Suppressor macrophage (primary cell): ENCODE data around the gene GRIK3.

ENCODE experiments used
- DNase-seq, 4 experiments: peaks; one replicate each; pipeline ENCODE4 v3.0.0-alpha.2; 2020 to 2022

GRIK3 gene

DNA sequence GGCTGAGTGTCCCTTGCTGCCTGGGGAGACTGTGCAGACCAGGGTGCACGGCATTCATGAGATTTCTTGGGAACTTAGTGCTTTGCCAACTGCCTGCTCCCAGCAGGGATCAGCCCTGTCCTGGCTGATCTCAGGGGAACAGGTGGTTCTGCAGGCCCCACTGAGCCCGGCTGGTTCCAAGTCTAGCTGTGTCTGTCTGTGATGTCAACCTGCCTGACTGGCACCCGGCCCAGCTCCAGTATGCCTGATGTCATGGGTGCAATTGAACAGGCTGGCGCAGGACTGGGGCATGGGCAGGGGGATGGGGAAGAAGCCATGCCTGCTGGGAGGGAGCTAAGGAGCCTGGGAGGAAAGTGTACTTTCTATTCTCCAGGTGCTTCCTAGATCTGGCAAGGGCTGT, 227.1 kb downstream of the GRIK3 start:
- DNase-seq, result no peak

- DNase-seq, result no peak
Measured at GRCh38 chr1:36805979-36806640, 228.2 kb downstream of the GRIK3 start.

DNA sequence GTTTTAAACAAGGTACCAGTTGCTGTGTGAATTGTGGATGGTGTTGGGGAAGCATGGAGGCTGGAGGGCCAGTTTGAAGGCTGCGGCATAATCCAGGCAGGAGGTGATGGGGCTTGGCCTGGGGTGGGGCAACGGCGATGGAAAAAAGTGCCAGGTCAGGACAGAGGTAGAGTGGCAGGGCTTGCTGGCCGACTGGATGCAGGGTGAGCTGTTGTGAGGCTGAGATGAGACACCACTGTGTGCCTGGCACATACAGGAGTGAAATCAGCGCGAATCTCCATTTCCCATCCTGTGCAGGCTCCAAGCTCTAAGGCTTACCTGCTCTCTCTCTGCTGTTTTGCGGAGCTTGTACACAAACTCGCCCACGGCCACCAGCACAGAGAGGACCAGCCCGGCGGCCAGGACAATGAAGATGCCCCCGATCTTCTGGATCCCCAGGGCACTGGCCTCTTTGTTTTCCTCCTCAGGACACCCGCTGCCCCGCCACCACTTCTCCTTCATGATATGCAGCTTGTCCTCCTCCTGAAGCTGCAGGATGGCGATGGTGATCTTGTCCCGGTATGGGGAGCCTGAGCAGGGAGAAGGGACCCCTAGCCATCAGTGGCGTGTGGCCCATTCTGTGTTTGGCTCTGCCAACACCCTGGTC, 229.5 kb downstream of the GRIK3 start:
- DNase-seq, result no peak

GRCh38 chr1:36803868-36804570, 230.3 kb downstream of the GRIK3 start:
- DNase-seq, result no peak

DNA sequence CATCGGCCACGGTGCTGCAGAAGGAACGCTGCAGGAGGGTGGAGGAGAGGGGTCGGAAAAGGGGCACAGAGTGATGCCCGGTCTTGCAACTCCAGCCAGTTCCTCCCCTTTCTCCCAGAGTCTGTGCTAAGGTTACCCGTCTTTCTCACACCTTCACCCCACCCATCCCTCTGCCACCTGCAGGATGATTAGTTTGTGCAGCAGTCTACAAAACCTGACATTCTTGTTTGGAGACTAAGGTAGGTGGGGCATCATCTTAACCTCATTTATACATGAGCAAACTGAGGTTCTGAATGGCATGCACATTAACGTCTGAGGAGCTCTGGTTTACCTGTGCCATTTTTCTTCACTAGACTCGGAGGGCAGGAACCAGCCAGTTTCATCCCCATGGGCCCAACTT, 232.3 kb downstream of the GRIK3 start:
- no peak for DNase-seq

DNA sequence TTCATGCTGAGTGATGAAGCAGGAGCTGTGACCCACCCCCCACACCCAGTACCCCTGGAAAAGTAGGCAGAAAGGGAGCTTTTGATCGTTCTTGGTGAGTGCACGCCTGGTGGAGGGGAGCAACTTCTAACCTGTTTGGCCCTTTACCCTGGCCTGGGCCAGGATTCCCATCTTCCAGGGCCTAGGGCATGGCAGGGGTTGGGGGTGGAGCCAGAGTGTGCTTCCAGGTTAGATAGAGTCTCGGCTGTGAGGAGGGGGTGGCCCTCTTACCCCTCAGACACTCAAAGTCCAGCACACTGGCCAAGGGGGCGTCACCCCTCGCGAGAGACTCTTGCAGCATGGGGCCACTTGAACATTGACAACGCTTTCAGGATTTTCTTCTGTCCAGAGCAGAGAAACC, 236.6 kb downstream of the GRIK3 start:
- no peak for DNase-seq

- DNase-seq, result no peak
Measured at GRCh38 chr1:36796733-36797132, 237.6 kb downstream of the GRIK3 start.

GRCh38 chr1:36796106-36796590, 238.2 kb downstream of the GRIK3 start:
- no peak for DNase-seq

DNA sequence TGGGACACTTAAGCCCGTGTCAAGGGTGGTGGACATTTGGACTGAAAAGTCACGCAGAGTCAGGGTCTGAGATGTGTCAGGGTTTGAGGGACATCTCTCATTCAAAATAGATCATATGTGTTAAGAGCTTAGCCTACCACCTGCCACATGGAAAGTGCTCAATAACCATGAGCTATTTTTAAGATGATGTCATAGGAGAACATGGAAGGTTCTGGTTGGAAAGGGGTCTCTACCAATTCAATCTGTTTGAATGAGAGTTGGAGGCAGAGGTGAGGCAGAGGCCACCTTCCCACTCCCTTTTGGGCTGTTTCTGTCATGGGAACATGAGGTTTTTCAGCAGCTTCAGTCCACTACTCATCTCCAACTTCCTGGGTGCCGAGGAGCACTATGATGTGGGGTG, 239.9 kb downstream of the GRIK3 start:
- DNase-seq, result no peak

- DNase-seq, result no peak
Measured at GRCh38 chr1:36793452-36793851, 240.9 kb downstream of the GRIK3 start.

- DNase-seq, result no peak
Measured at GRCh38 chr1:36792292-36792691, 242.0 kb downstream of the GRIK3 start.

- DNase-seq, result no peak
Measured at GRCh38 chr1:36790191-36790590, 244.1 kb downstream of the GRIK3 start.

DNA sequence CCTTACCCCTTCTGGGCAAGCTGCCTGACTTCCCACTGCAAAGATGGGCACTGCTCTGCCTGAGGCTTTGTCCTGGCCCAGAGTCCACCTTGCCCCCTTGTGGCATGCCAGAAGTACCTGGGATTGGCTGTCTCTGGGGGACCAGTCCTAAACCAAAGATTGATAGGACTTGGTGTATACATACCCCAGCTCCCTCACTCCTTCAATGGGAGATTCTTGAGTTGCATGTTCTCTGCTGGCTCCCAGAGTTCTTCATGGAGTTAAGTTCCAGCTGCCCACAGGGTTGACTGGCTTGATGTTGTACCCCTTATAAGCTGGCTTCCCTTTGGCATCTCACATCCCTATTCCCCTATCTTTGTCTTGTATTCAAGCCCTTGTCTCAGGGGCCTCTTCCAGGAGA, 244.8 kb downstream of the GRIK3 start:
- no peak for DNase-seq

DNA sequence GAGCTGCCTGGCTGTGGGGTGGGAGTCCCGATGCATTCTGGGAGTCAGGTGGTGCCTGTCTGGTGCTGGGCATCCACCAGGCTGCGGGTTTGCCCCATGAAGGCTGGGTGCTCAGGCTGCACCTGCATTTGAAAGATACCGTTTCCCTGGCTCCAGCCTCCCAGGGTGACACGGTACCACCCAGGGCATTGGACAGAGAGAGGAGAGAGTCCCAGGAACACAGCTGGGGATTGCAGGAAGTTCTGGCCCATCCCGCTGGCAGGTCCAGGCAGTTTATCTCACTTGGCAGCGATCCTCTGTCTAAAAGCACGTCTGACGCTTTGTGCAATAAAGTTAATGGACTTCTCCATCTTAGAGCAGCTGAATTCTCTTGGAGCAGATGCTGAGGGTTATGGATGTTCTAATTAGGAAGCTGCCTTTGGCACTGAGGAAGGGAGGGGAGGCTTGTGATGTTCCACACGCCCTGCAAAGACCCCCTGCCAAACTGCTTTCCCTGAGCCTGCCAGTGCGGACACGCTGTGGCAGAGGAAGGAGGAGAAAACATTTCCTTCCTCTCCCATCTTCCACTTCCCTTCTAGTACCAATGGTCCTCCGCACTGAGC, 246.9 kb downstream of the GRIK3 start:
- no peak for DNase-seq

GRCh38 chr1:36786425-36786824, 247.9 kb downstream of the GRIK3 start:
- DNase-seq, result no peak

GRCh38 chr1:36784147-36784859, 250.0 kb downstream of the GRIK3 start:
- DNase-seq, result no peak

DNA sequence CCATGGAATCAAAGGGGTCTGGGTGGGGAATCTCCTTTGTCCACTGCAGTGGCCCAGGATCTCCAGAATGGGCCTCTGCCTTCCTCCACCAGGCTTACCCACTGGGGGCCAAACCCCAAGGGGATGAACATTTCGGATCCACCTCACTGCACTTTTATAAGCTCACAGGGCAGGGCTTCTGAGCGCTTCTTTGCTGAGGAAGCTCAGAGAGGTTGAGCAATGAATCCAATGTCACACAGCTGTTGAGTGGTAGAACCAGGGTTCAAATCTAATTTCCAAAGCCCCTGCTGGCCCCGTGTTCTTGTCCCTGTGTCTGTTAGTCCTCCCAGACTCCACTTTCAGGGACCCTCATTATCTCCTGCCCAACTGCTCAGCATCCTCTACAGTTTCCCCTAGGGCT, 250.8 kb downstream of the GRIK3 start:
- DNase-seq, result no peak

DNA sequence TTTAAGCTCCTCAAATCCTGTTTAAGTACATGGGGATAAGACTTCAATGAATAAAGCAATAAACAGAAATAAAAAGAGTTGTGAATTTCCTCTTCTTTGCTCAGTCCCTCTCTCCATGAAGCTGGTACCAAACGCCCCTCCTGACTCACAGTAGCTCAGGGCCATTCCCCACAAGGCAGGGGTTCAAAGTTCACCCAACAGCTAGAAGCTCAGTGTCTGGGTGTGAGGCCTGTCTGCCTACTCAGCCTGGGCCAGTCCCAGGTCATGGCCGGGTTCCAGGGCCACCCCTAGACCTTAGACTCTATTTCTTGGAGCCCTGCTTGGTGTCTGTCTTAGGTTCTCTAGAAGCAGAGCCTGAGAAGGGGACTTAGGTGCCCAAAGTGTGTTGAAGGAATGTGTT, 251.5 kb downstream of the GRIK3 start:
- DNase-seq, result no peak

DNA sequence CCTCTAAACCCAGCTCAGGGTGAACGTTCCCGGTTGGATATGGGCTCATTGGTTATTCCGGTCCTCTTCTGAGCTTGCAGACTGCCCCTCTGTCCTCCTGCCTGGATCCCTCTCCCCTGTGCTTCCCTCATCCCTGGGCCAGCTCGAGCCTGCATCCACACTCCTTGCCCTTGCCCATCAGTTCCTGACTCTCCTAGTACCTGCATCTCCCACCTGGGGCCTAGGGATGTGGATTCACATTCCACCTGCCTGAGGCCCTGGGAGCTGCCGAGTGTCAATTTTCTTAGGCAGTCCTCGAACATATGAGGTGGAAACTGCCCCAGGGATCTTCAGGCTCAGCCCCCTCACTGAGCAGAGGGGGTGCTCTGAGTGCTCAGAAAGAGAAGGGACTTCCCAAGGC, 252.2 kb downstream of the GRIK3 start:
- DNase-seq, result no peak

- no peak for DNase-seq
Measured at GRCh38 chr1:36781098-36781497, 253.2 kb downstream of the GRIK3 start.

DNA sequence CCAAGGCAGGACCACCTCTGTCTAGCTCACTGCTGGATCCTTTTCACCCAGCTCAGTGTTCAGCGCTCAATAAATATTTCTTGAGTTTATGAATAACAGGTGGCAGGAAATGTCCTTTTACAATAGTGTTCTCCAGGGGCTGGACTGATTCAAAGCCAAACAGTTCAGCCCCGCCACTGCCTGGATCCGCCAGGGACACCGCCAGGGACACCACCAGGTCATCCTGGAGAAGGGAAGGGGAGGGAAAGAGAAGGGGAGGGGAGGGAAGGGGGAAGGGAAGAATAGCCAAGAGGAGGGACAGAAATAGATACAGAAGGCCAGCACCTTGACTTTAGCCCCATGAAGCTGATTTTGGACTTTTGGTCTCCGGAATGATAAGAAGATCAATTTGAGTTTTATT, 255.6 kb downstream of the GRIK3 start:
- no peak for DNase-seq

- no peak for DNase-seq
Measured at GRCh38 chr1:36776948-36777831, 257.1 kb downstream of the GRIK3 start.
